GM23338 (cell line): ENCODE measurements around the gene ERP27. TPM values are rescaled to one million over a fixed set of nuclear protein-coding genes. Genes with fewer than 3 reads are reported as not detected.

ENCODE experiments used
- ATAC-seq: fragments of 200-7000 bp; cut with Tn5 transposase; 3 replicates; pipeline ENCODE4 v1.9.1; 2020
- DNase-seq: peaks from one replicate; pipeline ENCODE4 v3.0.0-alpha.2; 2015; ENCODE audit warnings: low spot score
- H2AFZ ChIP-seq: fragments of 200-600 bp; sonication (generic); 2 replicates; pipeline ENCODE4 v1.8.0; 2016; ENCODE audit warnings: antibody characterized with exemption, mild to moderate bottlenecking, moderate library complexity
- H3F3A ChIP-seq: fragments of 200-600 bp; sonication (generic); replicated peaks from 2 replicates; pipeline ENCODE4 v1.8.0; 2017; ENCODE audit warnings: antibody characterized with exemption, mixed run types, low read depth
- H3K27ac ChIP-seq: fragments of 200-600 bp; sonication (generic); 2 replicates; pipeline ENCODE4 v1.6.1; 2016; ENCODE audit warnings: low read depth
- H3K27me3 ChIP-seq: fragments of 200-600 bp; sonication (generic); 2 replicates; pipeline ENCODE4 v1.8.0; 2016; ENCODE audit warnings: mild to moderate bottlenecking, mixed run types, moderate library complexity; ENCODE audit not compliant: insufficient read depth
- H3K36me3 ChIP-seq: fragments of 200-600 bp; sonication (generic); 2 replicates; pipeline ENCODE4 v1.8.0; 2016; ENCODE audit warnings: mild to moderate bottlenecking; ENCODE audit not compliant: insufficient read depth
- H3K4me1 ChIP-seq: fragments of 200-600 bp; sonication (generic); 2 replicates; pipeline ENCODE4 v1.8.0; 2016; ENCODE audit warnings: mild to moderate bottlenecking, moderate library complexity; ENCODE audit not compliant: insufficient read depth
- H3K4me2 ChIP-seq: fragments of 200-600 bp; sonication (generic); 2 replicates; pipeline ENCODE4 v1.7.1; 2017; ENCODE audit warnings: mixed run types
- H3K4me3 ChIP-seq: fragments of 200-600 bp; sonication (generic); 2 replicates; pipeline ENCODE4 v1.6.1; 2016; ENCODE audit warnings: mixed run types
- H3K79me2 ChIP-seq: fragments of 200-600 bp; sonication (generic); replicated peaks from 2 replicates; pipeline ENCODE4 v1.8.0; 2017; ENCODE audit warnings: mild to moderate bottlenecking; ENCODE audit not compliant: insufficient read depth
- H3K9me2 ChIP-seq: fragments of 200-600 bp; sonication (generic); 2 replicates; pipeline ENCODE4 v1.8.0; 2017; ENCODE audit not compliant: insufficient read depth
- H4K20me1 ChIP-seq: fragments of 200-600 bp; sonication (generic); replicated peaks from 2 replicates; pipeline ENCODE4 v1.8.0; 2017; ENCODE audit warnings: mild to moderate bottlenecking; ENCODE audit not compliant: insufficient read depth
- H3K27ac Mint-ChIP-seq: 2 replicates; pipeline ENCODE4 v1.8.0; 2020; ENCODE audit warnings: inconsistent platforms, mild to moderate bottlenecking, moderate library complexity, mixed read lengths
- H3K27me3 Mint-ChIP-seq: 3 replicates; pipeline ENCODE4 v1.8.0; 2022; ENCODE audit warnings: low read depth, mild to moderate bottlenecking, moderate library complexity, mixed read lengths, inconsistent platforms; ENCODE audit not compliant: insufficient read depth, poor library complexity
- H3K36me3 Mint-ChIP-seq: 3 replicates; pipeline ENCODE4 v1.8.0; 2021; ENCODE audit warnings: low read depth, mild to moderate bottlenecking, inconsistent platforms, moderate library complexity, mixed read lengths
- H3K4me1 Mint-ChIP-seq: 3 replicates; pipeline ENCODE4 v1.8.0; 2020; ENCODE audit warnings: mild to moderate bottlenecking, inconsistent platforms, mixed read lengths
- H3K4me3 Mint-ChIP-seq: 3 replicates; pipeline ENCODE4 v1.8.0; 2021; ENCODE audit warnings: moderate library complexity, mild to moderate bottlenecking, inconsistent platforms, mixed read lengths
- H3K9me3 Mint-ChIP-seq: 3 replicates; pipeline ENCODE4 v1.8.0; 2020; ENCODE audit warnings: moderate library complexity, mild to moderate bottlenecking, inconsistent platforms, mixed read lengths
- CREB1 ChIP-seq: fragments of 250-450 bp; sonication (Bioruptor Pico); IDR thresholded peaks from 2 replicates; pipeline ENCODE4 v1.5.0; 2020; ENCODE audit warnings: low read depth, mild to moderate bottlenecking, moderate library complexity
- EZH2phosphoT487 ChIP-seq: fragments of 200-600 bp; sonication (generic); IDR thresholded peaks from one replicate; pipeline ENCODE4 v1.8.1; 2018; ENCODE audit warnings: antibody characterized with exemption; ENCODE audit not compliant: unreplicated experiment
- JUNB ChIP-seq: IDR thresholded peaks from one replicate; pipeline ENCODE4 v1.6.1; 2016; ENCODE audit warnings: antibody characterized with exemption; ENCODE audit not compliant: unreplicated experiment
- POLR2AphosphoS5 ChIP-seq: IDR thresholded peaks from 2 replicates; pipeline ENCODE4 v1.6.1; 2016; ENCODE audit warnings: antibody characterized with exemption, low read depth
- STAT1 ChIP-seq: IDR thresholded peaks from one replicate; pipeline ENCODE4 v1.6.1; 2016; ENCODE audit warnings: antibody characterized with exemption; ENCODE audit not compliant: unreplicated experiment
- ZNF114 ChIP-seq: fragments of 250-450 bp; sonication (Bioruptor Pico); IDR thresholded peaks from 2 replicates; pipeline ENCODE4 v1.5.0; 2020; ENCODE audit warnings: mild to moderate bottlenecking, moderate library complexity
- polyA plus RNA-seq: library from polyadenylated mRNA; unstranded; fragments of >200 nt; fragmentation: Nextera tagmentation; extraction: Ambion mirVana; gene quantifications from 2 replicates; pipeline ENCODE4 v1.2.1, GENCODE V29; 2016
- total RNA-seq: library from RNA; depleted of rRNA; stranded (reverse); fragments of >200 nt; shearing (Covaris generic); gene quantifications from 2 replicates; pipeline ENCODE4 v1.2.3, GENCODE V29; 2014
- TF ChIP-seq, protein P1 (sequence below): fragments of 250-450 bp; sonication (Bioruptor Pico); IDR thresholded peaks from 2 replicates; pipeline ENCODE4 v1.5.0; 2020; ENCODE audit warnings: mild to moderate bottlenecking, moderate library complexity
- TF ChIP-seq, protein P2 (sequence below), 2 experiments: fragments of 200-600 bp in 1 of 2; sonication (generic) in 1 of 2; conservative IDR thresholded peaks; 2 replicates each; pipeline versions ENCODE4 v1.5.1 to v1.6.1; 2016 to 2017; ENCODE audit warnings: antibody characterized with exemption in 2 of 2, low read depth in 2 of 2, mild to moderate bottlenecking in 2 of 2, moderate library complexity in 1 of 2

Gene ERP27
- total and polyA plus RNA-seq, 2 experiments from 2014 or later, result not detected

GRCh38 chr12:14902465-14902864, 35.9 kb downstream of the ERP27 start:
- Mint-ChIP-seq H3K27me3 (peaks cover 2% of the 10 kb centered on the region), H3K27ac (no peak overlapping the region), H3K9me3 (no peaks in the 10 kb centered on the region), H3K36me3 (no peaks in the 10 kb centered on the region), H3K4me3 (no peak overlapping the region), H3K4me1 (peaks cover 4% of the 10 kb centered on the region; the same call in 1 of the 3 replicates)
- Histone ChIP-seq H3K4me3 (no peak overlapping the region), H3K9me2 (no peaks in the 10 kb centered on the region), H3F3A (no peaks in the 10 kb centered on the region), H4K20me1 (no peaks in the 10 kb centered on the region), H3K4me2 (no peak overlapping the region), H3K79me2 (no peaks in the 10 kb centered on the region), H2AFZ (no peak overlapping the region), H3K27ac (no peak overlapping the region), H3K27me3 (no peaks in the 10 kb centered on the region), H3K36me3 (no peaks in the 10 kb centered on the region), H3K4me1 (no peaks in the 10 kb centered on the region)
- ATAC-seq (no peak), DNase-seq (no peak)
- TF ChIP-seq ZNF114 (CRISPR knock-in tag), result no peak
- no peak for TF ChIP-seq STAT1
- TF ChIP-seq CREB1 (CRISPR knock-in tag), result no peak
- TF ChIP-seq EZH2phosphoT487, result no peak
- TF ChIP-seq POLR2AphosphoS5, result no peak
- TF ChIP-seq, protein P1, sequence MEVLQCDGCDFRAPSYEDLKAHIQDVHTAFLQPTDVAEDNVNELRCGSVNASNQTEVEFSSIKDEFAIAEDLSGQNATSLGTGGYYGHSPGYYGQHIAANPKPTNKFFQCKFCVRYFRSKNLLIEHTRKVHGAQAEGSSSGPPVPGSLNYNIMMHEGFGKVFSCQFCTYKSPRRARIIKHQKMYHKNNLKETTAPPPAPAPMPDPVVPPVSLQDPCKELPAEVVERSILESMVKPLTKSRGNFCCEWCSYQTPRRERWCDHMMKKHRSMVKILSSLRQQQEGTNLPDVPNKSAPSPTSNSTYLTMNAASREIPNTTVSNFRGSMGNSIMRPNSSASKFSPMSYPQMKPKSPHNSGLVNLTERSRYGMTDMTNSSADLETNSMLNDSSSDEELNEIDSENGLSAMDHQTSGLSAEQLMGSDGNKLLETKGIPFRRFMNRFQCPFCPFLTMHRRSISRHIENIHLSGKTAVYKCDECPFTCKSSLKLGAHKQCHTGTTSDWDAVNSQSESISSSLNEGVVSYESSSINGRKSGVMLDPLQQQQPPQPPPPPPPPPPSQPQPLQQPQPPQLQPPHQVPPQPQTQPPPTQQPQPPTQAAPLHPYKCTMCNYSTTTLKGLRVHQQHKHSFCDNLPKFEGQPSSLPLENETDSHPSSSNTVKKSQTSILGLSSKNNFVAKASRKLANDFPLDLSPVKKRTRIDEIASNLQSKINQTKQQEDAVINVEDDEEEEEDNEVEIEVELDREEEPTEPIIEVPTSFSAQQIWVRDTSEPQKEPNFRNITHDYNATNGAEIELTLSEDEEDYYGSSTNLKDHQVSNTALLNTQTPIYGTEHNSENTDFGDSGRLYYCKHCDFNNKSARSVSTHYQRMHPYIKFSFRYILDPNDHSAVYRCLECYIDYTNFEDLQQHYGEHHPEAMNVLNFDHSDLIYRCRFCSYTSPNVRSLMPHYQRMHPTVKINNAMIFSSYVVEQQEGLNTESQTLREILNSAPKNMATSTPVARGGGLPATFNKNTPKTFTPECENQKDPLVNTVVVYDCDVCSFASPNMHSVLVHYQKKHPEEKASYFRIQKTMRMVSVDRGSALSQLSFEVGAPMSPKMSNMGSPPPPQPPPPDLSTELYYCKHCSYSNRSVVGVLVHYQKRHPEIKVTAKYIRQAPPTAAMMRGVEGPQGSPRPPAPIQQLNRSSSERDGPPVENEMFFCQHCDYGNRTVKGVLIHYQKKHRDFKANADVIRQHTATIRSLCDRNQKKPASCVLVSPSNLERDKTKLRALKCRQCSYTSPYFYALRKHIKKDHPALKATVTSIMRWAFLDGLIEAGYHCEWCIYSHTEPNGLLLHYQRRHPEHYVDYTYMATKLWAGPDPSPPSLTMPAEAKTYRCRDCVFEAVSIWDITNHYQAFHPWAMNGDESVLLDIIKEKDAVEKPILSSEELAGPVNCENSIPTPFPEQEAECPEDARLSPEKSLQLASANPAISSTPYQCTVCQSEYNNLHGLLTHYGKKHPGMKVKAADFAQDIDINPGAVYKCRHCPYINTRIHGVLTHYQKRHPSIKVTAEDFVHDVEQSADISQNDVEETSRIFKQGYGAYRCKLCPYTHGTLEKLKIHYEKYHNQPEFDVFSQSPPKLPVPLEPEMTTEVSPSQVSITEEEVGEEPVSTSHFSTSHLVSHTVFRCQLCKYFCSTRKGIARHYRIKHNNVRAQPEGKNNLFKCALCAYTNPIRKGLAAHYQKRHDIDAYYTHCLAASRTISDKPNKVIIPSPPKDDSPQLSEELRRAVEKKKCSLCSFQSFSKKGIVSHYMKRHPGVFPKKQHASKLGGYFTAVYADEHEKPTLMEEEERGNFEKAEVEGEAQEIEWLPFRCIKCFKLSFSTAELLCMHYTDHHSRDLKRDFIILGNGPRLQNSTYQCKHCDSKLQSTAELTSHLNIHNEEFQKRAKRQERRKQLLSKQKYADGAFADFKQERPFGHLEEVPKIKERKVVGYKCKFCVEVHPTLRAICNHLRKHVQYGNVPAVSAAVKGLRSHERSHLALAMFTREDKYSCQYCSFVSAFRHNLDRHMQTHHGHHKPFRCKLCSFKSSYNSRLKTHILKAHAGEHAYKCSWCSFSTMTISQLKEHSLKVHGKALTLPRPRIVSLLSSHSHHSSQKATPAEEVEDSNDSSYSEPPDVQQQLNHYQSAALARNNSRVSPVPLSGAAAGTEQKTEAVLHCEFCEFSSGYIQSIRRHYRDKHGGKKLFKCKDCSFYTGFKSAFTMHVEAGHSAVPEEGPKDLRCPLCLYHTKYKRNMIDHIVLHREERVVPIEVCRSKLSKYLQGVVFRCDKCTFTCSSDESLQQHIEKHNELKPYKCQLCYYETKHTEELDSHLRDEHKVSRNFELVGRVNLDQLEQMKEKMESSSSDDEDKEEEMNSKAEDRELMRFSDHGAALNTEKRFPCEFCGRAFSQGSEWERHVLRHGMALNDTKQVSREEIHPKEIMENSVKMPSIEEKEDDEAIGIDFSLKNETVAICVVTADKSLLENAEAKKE (CRISPR knock-in tag), result no peak
- TF ChIP-seq, protein P2, sequence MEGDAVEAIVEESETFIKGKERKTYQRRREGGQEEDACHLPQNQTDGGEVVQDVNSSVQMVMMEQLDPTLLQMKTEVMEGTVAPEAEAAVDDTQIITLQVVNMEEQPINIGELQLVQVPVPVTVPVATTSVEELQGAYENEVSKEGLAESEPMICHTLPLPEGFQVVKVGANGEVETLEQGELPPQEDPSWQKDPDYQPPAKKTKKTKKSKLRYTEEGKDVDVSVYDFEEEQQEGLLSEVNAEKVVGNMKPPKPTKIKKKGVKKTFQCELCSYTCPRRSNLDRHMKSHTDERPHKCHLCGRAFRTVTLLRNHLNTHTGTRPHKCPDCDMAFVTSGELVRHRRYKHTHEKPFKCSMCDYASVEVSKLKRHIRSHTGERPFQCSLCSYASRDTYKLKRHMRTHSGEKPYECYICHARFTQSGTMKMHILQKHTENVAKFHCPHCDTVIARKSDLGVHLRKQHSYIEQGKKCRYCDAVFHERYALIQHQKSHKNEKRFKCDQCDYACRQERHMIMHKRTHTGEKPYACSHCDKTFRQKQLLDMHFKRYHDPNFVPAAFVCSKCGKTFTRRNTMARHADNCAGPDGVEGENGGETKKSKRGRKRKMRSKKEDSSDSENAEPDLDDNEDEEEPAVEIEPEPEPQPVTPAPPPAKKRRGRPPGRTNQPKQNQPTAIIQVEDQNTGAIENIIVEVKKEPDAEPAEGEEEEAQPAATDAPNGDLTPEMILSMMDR (conservative IDR thresholded peaks at IDR 0.05; ENCODE audit: low read depth in 2 of 2), result no peak
- no peak for TF ChIP-seq JUNB
